ENCODE results near the gene TOGARAM1.

DNA sequence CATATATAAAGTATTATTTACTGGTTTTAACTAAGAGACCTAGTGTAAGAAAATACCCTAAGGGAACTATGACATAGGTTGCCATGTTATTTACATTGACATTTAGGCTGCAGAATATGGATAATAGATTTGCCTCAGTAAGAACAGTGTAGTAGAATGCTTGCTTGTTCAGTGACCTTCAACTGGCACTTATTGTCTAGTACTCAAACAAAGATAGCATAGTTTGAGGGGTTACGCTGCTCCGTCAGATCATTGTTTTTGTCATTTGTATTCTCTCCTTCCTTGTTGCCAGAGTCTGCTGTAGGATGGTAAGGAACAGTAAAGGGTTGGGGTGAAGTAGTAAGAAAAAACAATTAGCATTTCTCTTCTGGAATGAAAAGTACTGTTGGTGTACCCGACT lies 33.2 kb downstream of the TOGARAM1 start:
- TF ChIP-seq CSDE1 (IDR thresholded peaks at IDR 0.05) = no peak
- TF ChIP-seq PHB (CRISPR knock-in tag; IDR thresholded peaks at IDR 0.05) = no peak
